NCI-H2227 (cell line): ENCODE results near the gene OOSP4B.
"Not testable (repeated sequence)": the region's sequence is repeated elsewhere in the genome, so short reads cannot be mapped to it uniquely, and the experiment has no call there.

Experiments used
- DNase-seq: peaks from one replicate; lab custom pipeline; 2025; ENCODE audit not compliant: unreplicated experiment; lab: John Stamatoyannopoulos, UW

OOSP4B gene

DNA sequence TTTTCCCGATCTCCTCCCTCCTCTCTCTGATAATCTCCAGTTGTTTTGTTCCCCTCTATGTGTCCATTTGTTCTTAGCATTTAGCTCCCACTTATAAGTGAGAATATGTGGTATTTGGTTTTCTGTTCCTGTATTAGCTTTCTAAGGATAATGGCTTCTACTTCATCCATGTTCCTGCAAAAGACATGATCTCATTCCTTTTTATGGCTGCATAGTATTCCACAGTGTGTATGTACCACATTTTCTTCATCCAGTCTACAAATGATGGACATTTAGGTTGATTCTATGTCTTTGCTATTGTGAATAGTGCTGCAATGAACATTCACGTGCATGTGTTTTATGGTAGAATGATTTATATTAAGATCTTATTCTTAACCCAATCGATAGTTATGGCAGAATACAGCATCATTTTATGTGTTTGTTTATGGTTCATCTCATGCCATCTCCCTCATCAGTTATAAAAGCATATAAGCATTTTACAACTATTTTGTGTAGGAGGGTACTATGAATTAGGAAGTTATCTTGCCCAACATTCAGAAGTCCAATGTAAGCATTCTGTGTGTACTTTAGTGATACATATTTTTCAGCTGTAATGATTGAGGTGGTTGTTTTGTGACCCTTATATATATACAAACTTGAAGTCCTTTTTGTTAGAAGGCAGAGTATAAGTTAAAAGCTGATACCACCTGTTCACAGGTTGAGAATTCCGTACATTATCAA lies 42.7 kb downstream of the OOSP4B start:
- DNase-seq: no peak

DNA sequence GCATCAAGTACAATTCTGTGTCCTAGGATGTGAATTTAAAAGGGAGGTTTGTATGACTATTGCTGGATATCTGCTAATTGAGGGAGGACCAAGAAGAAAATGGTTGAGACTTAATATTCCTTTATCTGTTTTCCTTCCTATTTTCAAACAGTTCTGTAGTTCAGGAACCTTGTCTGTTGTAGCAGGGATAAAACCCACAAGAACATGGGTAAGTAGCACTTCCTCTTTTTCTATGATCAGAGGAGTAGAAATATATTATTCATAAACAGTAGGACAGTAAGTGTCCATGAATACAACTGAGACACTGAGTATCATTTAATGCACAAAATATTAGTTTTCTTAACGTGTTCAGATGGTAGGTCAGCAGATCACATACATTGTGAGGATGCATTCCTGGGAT lies 47.1 kb downstream of the OOSP4B start:
- DNase-seq: no peak

DNA sequence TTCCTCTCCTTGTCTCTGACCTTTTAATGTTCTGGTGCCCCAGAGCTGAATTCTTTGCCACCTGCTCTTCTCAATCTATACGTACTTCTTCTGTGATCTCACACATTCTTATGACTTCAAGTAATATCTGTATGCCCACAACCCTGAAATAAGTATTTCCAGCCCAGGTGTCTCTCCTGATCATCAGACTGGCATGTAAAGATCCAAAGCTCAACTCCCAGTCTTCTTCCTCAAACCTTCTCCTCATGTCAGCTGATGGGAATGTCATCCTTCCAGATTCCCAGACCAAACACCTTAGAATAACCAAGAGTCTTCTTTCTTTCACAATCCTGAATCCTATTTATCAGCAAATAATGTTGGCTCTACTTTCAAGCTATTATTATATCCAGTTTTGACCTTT lies 48.8 kb downstream of the OOSP4B start:
- no peak for DNase-seq

DNA sequence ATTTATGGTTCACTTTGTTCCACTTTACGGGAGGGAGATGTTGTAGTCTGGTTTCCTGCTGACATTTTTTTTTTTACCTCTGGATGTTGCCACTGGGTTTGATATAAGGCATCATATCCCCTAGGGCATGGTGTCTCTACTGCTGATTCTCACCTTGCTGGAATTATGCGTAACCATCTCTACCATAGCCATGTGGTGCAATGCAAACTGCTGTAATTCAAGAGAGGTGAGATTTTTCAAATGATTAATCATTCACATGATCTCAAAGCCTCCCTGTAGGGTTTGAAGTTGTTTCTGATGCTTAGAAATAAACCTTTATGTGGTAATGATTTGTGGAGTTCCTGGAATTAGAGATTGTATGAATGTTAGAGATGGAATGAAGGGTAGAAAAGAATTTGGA lies 52.5 kb downstream of the OOSP4B start:
- no peak for DNase-seq

DNA sequence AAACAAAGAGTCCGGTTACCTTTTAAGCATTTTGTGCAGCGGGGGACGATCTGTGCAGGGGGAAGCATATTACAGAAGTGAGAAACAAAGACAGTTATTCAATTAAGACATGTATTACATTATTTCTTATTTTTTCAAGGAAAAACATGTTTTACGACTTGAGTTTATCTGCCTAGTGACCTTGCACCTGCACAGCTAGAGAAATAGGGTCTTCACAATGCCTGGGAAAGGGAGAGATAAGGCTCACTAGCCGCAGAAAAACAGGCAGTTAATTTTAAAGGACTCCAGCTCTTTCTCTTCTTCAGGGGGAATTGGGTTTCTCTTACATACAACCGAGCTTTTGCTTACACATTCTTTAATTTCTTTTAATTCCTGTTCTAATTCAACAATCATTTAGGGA lies 54.7 kb downstream of the OOSP4B start:
- not testable (repeated sequence) for DNase-seq

DNA sequence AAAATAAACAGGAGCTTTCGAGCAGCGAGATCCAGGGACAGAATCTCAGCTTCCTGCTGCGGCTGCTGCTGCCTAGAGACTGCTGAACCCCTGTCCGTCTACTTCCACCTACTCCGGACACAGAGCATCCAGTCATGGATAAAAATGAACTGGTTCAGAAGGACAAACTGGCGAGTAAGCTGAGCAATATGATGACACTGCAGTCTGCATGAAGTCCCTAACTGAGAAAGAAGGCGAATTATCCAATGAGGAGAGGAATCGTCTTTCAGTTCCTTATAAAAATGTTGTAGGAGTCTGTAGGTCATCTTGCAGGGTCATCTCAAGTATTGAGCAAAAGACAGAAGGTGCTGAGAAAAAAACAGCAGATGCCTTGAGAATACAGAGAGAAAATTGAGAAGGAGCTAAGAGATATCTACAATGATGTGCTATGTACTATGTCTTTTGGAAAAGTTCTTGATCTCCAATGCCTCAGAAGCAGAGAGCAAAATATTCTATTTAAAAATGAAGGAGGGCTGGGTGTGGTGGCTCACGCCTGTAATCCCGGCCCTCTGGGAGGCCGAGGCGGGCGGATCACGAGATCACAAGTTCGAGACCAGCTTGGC lies 60.3 kb downstream of the OOSP4B start:
- no peak for DNase-seq

DNA sequence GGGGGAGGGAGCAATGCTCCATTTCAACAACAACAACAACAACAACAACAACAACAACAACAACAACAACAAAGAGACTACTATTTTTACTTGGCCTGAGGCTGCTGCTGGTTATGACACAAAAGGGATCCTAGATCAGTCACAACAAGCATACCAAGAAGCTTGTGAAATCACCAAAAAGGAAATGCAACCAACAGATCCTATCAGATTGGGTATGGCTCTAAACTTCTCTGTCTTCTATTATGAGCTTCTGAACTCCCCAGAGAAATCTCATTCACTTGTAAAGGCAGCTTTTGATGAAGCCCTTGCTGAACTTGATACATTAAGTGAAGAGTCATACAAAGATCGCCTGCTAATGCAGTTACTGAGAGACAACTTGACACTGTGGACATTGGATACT lies 61.0 kb downstream of the OOSP4B start:
- DNase-seq: no peak

DNA sequence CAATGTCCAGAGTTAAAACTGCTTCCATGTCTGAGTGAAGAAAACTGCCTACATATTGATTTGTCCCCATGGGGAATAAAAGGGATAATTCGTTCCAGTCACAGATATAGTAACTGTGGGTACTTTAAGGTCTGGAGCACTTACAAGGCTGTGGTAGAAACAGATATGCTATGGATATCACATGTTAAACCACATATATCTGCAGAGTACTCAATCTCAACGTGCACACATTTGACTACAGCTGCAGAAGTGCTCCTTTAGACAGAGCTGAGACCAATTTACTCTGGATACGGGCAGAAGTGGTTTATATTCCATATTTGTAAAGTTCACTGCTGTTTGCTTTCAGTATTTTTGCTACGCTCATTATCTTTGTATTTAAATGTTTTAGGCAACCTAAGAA lies 61.8 kb downstream of the OOSP4B start:
- no peak for DNase-seq

DNA sequence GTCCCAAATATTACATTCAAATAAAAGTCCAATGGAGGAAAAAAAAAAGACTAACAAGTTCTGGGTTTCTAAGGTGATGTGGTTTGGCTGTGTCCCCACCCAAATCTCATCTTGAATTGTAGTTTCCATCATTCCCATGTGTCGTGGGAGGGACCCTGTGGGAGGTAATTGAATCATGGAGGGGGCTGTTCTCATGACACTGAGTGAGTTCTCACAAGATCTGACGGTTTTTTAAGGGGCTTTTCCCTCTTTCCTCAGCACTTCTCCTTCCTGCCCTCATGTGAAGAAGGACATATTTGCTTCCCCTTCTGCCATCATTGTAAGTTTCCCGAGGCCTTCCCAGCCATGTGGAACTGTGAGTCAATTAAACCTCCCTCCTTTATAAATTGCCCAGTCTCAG lies 63.6 kb downstream of the OOSP4B start:
- DNase-seq: no peak
